KOPT-K1 (cell line): ENCODE measurements around the gene KRT71.

ENCODE experiments used
- H3K27ac ChIP-seq: fragments of 200-600 bp; sonication (generic); 2 replicates; pipeline ENCODE4 v1.5.1; 2016; ENCODE audit warnings: antibody characterized with exemption, mild to moderate bottlenecking, low read depth, low read length; ENCODE audit not compliant: poor library complexity, severe bottlenecking
- H3K36me3 ChIP-seq: fragments of 200-600 bp; sonication (generic); 2 replicates; pipeline ENCODE4 v1.5.1; 2017; ENCODE audit warnings: antibody characterized with exemption, mild to moderate bottlenecking, low read length, moderate library complexity; ENCODE audit not compliant: insufficient read depth
- H3K9me3 ChIP-seq: fragments of 200-600 bp; sonication (generic); 2 replicates; pipeline ENCODE4 v1.5.1; 2017; ENCODE audit warnings: antibody characterized with exemption, low read length, mild to moderate bottlenecking; ENCODE audit not compliant: insufficient read depth, poor library complexity, severe bottlenecking

The KRT71 gene

GRCh38 chr12:52581481-52581880 lies 28.5 kb upstream of the KRT71 start:
- H3K27ac ChIP-seq, result no peak overlapping the region

GRCh38 chr12:52581066-52581465 lies 28.1 kb upstream of the KRT71 start:
- Histone ChIP-seq H3K27ac (no peak overlapping the region), H3K36me3 (no peaks in the 10 kb centered on the region), H3K9me3 (no peaks in the 10 kb centered on the region)

More at GRCh38 chr12:52581481-52581880, 28.5 kb upstream of the KRT71 start:
- H3K36me3 ChIP-seq, result no peaks in the 10 kb centered on the region
- no peaks in the 10 kb centered on the region for H3K9me3 ChIP-seq

GRCh38 chr12:52580496-52580895 lies 27.6 kb upstream of the KRT71 start:
- Histone ChIP-seq H3K36me3 (no peaks in the 10 kb centered on the region), H3K27ac (no peak overlapping the region), H3K9me3 (no peaks in the 10 kb centered on the region)

- Histone ChIP-seq H3K9me3 (no peaks in the 10 kb centered on the region), H3K36me3 (no peaks in the 10 kb centered on the region), H3K27ac (no peak overlapping the region)
Observed at GRCh38 chr12:52579468-52580465, 26.8 kb upstream of the KRT71 start.

- H3K9me3 ChIP-seq, result no peaks in the 10 kb centered on the region
- H3K27ac ChIP-seq, result no peak overlapping the region
Observed at GRCh38 chr12:52578469-52578868, 25.5 kb upstream of the KRT71 start.

GRCh38 chr12:52577316-52577715 lies 24.4 kb upstream of the KRT71 start:
- Histone ChIP-seq H3K27ac (no peak overlapping the region), H3K9me3 (no peaks in the 10 kb centered on the region), H3K36me3 (no peaks in the 10 kb centered on the region)

More at GRCh38 chr12:52578469-52578868, 25.5 kb upstream of the KRT71 start:
- no peaks in the 10 kb centered on the region for H3K36me3 ChIP-seq

- Histone ChIP-seq H3K27ac (no peak overlapping the region), H3K36me3 (no peaks in the 10 kb centered on the region)
Observed at GRCh38 chr12:52575948-52576347, 23.0 kb upstream of the KRT71 start.

GRCh38 chr12:52575256-52575655 lies 22.3 kb upstream of the KRT71 start:
- Histone ChIP-seq H3K9me3 (no peaks in the 10 kb centered on the region), H3K36me3 (no peaks in the 10 kb centered on the region), H3K27ac (no peak overlapping the region)

More at GRCh38 chr12:52575948-52576347, 23.0 kb upstream of the KRT71 start:
- no peaks in the 10 kb centered on the region for H3K9me3 ChIP-seq

GRCh38 chr12:52573743-52574142 lies 20.8 kb upstream of the KRT71 start, which contains the start of gene KRT74:
KRT74 (minus strand) TSS chr12:52573843; CDS start chr12:52573777, 66 bp downstream.
- Histone ChIP-seq H3K27ac (no peak within 1 kb of the TSS), H3K9me3 (no peaks in the 10 kb centered on the region), H3K36me3 (no peaks in the 10 kb centered on the region)

- Histone ChIP-seq H3K9me3 (no peaks in the 10 kb centered on the region), H3K27ac (no peak overlapping the region), H3K36me3 (no peaks in the 10 kb centered on the region)
Observed at GRCh38 chr12:52573306-52573705, 20.4 kb upstream of the KRT71 start.

- Histone ChIP-seq H3K9me3 (no peaks in the 10 kb centered on the region), H3K27ac (no peak overlapping the region), H3K36me3 (no peaks in the 10 kb centered on the region)
Observed at GRCh38 chr12:52570511-52570910, 17.6 kb upstream of the KRT71 start.

- no peaks in the 10 kb centered on the region for H3K9me3 ChIP-seq
- no peaks in the 10 kb centered on the region for H3K36me3 ChIP-seq
- no peak overlapping the region for H3K27ac ChIP-seq
Observed at GRCh38 chr12:52568111-52568510, 15.2 kb upstream of the KRT71 start.

GRCh38 chr12:52566847-52567291 lies 13.9 kb upstream of the KRT71 start:
- Histone ChIP-seq H3K27ac (no peak overlapping the region), H3K36me3 (no peaks in the 10 kb centered on the region)

GRCh38 chr12:52564582-52564981 lies 11.6 kb upstream of the KRT71 start:
- Histone ChIP-seq H3K27ac (no peak overlapping the region), H3K9me3 (no peaks in the 10 kb centered on the region), H3K36me3 (no peaks in the 10 kb centered on the region)

More at GRCh38 chr12:52566847-52567291, 13.9 kb upstream of the KRT71 start:
- H3K9me3 ChIP-seq, result no peaks in the 10 kb centered on the region

GRCh38 chr12:52561880-52562449 lies 9.0 kb upstream of the KRT71 start:
- Histone ChIP-seq H3K27ac (no peak overlapping the region), H3K9me3 (no peaks in the 10 kb centered on the region), H3K36me3 (no peaks in the 10 kb centered on the region)
